ENCODE data around the gene KIF22. TPM values are rescaled to one million over a fixed set of nuclear protein-coding genes. Genes with fewer than 3 reads are reported as not detected.

KIF22 gene
- total RNA-seq, 1 donor from 2014 or later, result 14.3 TPM

DNA sequence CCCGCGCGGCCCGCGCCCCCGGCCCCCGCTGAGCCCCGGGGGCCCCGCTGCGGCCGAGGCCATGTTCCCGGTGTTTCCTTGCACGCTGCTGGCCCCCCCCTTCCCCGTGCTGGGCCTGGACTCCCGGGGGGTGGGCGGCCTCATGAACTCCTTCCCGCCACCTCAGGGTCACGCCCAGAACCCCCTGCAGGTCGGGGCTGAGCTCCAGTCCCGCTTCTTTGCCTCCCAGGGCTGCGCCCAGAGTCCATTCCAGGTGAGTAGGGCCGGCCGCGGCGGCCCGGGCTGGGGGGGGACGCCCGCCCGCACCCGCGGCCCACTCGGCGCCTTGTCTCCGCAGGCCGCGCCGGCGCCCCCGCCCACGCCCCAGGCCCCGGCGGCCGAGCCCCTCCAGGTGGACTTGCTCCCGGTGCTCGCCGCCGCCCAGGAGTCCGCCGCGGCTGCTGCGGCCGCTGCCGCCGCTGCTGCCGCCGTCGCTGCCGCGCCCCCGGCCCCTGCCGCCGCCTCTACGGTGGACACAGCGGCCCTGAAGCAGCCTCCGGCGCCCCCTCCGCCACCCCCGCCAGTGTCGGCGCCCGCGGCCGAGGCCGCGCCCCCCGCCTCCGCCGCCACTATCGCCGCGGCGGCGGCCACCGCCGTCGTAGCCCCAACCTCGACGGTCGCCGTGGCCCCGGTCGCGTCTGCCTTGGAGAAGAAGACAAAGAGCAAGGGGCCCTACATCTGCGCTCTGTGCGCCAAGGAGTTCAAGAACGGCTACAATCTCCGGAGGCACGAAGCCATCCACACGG lies 16.3 kb downstream of the KIF22 start:
- peak overlapping the region; percentile 91 for H3K4me3 Mint-ChIP-seq (ENCODE audit: unreplicated experiment)
- no peak for FAIRE-seq
- no peak overlapping the region for H3K27ac Mint-ChIP-seq (ENCODE audit: unreplicated experiment)
- no peaks in the 10 kb centered on the region for H3K9me3 Mint-ChIP-seq (ENCODE audit: unreplicated experiment)
- Histone ChIP-seq H3K9me3 (ENCODE audit: insufficient read depth, low read depth, low read length) (no peaks in the 10 kb centered on the region), H3K4me1 (ENCODE audit: insufficient read depth, low read length) (peaks cover 39% of the 10 kb centered on the region), H3K4me3 (ENCODE audit: insufficient read depth, low read depth, low read length) (peak overlapping the region; percentile 77), H4K20me1 (ENCODE audit: insufficient read depth, low read length) (peaks cover 34% of the 10 kb centered on the region), H3K79me2 (ENCODE audit: insufficient read depth, low read length) (peaks cover 34% of the 10 kb centered on the region), H3K4me2 (ENCODE audit: low read length) (peak overlapping the region; percentile 93), H3K9ac (ENCODE audit: low read length) (peak overlapping the region; percentile 84), H2AFZ (ENCODE audit: low read depth, low read length) (peak overlapping the region; percentile 14), H3K27ac (ENCODE audit: low read depth, low read length) (peak overlapping the region; percentile 68), H3K27me3 (ENCODE audit: insufficient read depth, low read length) (no peaks in the 10 kb centered on the region), H3K36me3 (ENCODE audit: insufficient read depth, low read length) (peaks cover 5% of the 10 kb centered on the region)
- TF ChIP-seq, protein P1, sequence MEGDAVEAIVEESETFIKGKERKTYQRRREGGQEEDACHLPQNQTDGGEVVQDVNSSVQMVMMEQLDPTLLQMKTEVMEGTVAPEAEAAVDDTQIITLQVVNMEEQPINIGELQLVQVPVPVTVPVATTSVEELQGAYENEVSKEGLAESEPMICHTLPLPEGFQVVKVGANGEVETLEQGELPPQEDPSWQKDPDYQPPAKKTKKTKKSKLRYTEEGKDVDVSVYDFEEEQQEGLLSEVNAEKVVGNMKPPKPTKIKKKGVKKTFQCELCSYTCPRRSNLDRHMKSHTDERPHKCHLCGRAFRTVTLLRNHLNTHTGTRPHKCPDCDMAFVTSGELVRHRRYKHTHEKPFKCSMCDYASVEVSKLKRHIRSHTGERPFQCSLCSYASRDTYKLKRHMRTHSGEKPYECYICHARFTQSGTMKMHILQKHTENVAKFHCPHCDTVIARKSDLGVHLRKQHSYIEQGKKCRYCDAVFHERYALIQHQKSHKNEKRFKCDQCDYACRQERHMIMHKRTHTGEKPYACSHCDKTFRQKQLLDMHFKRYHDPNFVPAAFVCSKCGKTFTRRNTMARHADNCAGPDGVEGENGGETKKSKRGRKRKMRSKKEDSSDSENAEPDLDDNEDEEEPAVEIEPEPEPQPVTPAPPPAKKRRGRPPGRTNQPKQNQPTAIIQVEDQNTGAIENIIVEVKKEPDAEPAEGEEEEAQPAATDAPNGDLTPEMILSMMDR (IDR thresholded peaks at IDR 0.05; ENCODE audit: insufficient read depth, low read depth, low read length), result no peak
- no peak for TF ChIP-seq EZH2 (IDR thresholded peaks at IDR 0.05; ENCODE audit: insufficient read depth, low read length)
- peaks cover 9% of the 10 kb centered on the region for H3K36me3 Mint-ChIP-seq (ENCODE audit: low read depth, unreplicated experiment)
- DNase-seq (ENCODE audit: low read depth), result no peak
- no peaks in the 10 kb centered on the region for H3K27me3 Mint-ChIP-seq (ENCODE audit: low read depth, unreplicated experiment)
- peaks cover 32% of the 10 kb centered on the region for H3K4me1 Mint-ChIP-seq (ENCODE audit: low read depth, unreplicated experiment)

DNA sequence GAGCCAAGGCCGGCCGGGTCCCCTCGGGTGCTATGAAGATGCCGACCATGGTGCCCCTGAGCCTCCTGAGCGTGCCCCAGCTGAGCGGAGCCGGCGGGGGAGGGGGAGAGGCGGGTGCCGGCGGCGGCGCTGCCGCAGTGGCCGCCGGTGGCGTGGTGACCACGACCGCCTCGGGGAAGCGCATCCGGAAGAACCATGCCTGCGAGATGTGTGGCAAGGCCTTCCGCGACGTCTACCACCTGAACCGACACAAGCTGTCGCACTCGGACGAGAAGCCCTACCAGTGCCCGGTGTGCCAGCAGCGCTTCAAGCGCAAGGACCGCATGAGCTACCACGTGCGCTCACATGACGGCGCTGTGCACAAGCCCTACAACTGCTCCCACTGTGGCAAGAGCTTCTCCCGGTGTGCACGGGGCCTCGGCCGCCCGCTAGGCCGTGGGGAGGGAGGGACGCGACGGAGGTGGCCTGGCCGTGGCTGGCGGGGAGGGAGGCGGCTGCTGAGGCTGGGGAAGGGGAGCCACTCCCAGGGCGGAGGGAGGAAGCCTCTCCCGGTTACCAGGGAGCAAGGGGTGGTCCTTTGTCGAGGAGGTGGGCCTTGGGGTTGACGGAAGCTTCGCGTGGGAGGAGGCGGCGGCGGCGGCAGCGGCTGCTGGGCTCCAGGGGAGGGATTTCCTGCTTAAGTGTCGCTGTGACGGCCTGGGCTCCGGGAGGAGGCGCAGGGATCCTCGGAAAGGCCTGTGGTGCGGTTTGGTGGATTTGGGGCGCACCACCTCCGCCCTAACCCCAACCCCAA lies 17.1 kb downstream of the KIF22 start:
- peak overlapping the region; percentile 63 for H3K27ac Mint-ChIP-seq (ENCODE audit: unreplicated experiment)
- peak overlapping the region; percentile 91 for H3K4me3 Mint-ChIP-seq (ENCODE audit: unreplicated experiment)
- Histone ChIP-seq H3K27me3 (ENCODE audit: insufficient read depth, low read length) (no peaks in the 10 kb centered on the region), H4K20me1 (ENCODE audit: insufficient read depth, low read length) (peaks cover 34% of the 10 kb centered on the region), H3K9me3 (ENCODE audit: insufficient read depth, low read depth, low read length) (no peaks in the 10 kb centered on the region), H3K9ac (ENCODE audit: low read length) (peak overlapping the region; percentile 84), H3K79me2 (ENCODE audit: insufficient read depth, low read length) (peaks cover 34% of the 10 kb centered on the region), H3K4me2 (ENCODE audit: low read length) (peak overlapping the region; percentile 93), H3K27ac (ENCODE audit: low read depth, low read length) (peak overlapping the region; percentile 68), H3K4me1 (ENCODE audit: insufficient read depth, low read length) (peaks cover 40% of the 10 kb centered on the region), H3K36me3 (ENCODE audit: insufficient read depth, low read length) (peaks cover under 1% of the 10 kb centered on the region), H3K4me3 (ENCODE audit: insufficient read depth, low read depth, low read length) (peak overlapping the region; percentile 77), H2AFZ (ENCODE audit: low read depth, low read length) (peak overlapping the region; percentile 14)
- no peaks in the 10 kb centered on the region for H3K9me3 Mint-ChIP-seq (ENCODE audit: unreplicated experiment)
- no peak for FAIRE-seq
- no peaks in the 10 kb centered on the region for H3K27me3 Mint-ChIP-seq (ENCODE audit: low read depth, unreplicated experiment)
- H3K4me1 Mint-ChIP-seq (ENCODE audit: low read depth, unreplicated experiment), result peaks cover 32% of the 10 kb centered on the region
- TF ChIP-seq, protein P1 (IDR thresholded peaks at IDR 0.05; ENCODE audit: insufficient read depth, low read depth, low read length), result peak; percentile 27
- TF ChIP-seq EZH2 (IDR thresholded peaks at IDR 0.05; ENCODE audit: insufficient read depth, low read length), result no peak
- H3K36me3 Mint-ChIP-seq (ENCODE audit: low read depth, unreplicated experiment), result peaks cover 9% of the 10 kb centered on the region
- peak; percentile 89 for DNase-seq (ENCODE audit: low read depth)

All from astrocyte (in vitro differentiated cells and primary cell).